Measurements from ENCODE around the gene MEIG1. TPM values are rescaled to one million over a fixed set of nuclear protein-coding genes. Genes with fewer than 3 reads are reported as not detected.
A peak's percentile ranks its signal among the peaks of the same experiment; 100 is the strongest.

The MEIG1 gene, protein sequence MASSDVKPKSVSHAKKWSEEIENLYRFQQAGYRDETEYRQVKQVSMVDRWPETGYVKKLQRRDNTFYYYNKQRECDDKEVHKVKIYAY
- total RNA-seq = not detected

DNA sequence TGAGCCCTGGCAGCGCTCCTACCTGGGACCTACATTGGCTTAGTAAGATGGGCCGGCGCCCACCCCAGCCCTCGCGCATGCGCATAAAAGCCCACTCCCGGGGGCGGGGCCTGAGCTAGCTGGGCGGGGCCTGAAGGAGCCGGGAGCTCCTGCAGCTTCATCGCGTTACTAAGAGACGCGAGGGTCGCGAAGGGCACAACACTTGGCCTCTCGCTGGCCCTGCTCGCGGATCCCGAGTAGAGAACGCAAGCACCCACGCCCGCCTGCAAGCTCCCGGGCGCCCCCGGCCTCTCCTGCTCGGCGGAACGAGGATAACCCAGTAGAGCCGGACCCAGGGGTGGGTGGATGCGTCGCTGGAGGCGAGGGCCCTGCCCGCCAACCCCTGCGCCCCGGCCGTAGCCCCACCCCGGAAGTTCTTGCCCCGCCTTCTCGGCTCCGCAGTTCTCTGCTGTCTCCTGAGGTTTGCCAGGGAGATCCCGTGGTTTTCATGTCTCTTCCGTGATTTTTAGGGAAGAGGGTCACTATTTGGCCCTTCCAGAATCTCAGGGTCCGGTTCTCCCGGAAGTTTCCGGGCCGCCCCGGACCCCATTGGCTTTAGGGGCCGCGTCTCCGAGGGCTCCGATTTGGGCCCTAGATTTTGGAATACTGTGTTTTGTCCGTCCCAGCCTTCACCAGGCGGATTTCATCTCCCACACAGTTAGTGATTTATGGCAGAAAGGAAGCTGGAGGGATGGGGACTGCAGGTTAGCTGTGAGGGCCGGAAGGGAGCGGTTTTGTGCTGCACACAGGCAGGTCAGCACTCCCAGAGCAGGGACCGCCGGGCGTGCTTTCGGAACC is at the start of gene MEIG1:
MEIG1 (plus strand) TSS at position 168 of the 837 bp plus-strand sequence. CDS start 7,081 bp downstream, outside the sequence.
- Histone ChIP-seq H3K36me3 (no peaks in the 10 kb centered on the region), H3K27me3 (no peaks in the 10 kb centered on the region), H3K4me1 (peaks cover 0 to 21% (median 4%) of the 10 kb centered on the region in 3 donors), H3K4me3 (peak within 1 kb of the TSS; percentile 51 to 83), H3K9me3 (no peaks in the 10 kb centered on the region), H3K27ac (peak within 1 kb of the TSS; percentile 91 to 95 (median 92))
- TF ChIP-seq EP300 (IDR thresholded peaks at IDR 0.05) = no peak
- TF ChIP-seq POLR2AphosphoS5 (IDR thresholded peaks at IDR 0.05) = peak; percentile 48
- TF ChIP-seq POLR2A (IDR thresholded peaks at IDR 0.05) = peak; percentile 26 to 32
- TF ChIP-seq, protein P1, sequence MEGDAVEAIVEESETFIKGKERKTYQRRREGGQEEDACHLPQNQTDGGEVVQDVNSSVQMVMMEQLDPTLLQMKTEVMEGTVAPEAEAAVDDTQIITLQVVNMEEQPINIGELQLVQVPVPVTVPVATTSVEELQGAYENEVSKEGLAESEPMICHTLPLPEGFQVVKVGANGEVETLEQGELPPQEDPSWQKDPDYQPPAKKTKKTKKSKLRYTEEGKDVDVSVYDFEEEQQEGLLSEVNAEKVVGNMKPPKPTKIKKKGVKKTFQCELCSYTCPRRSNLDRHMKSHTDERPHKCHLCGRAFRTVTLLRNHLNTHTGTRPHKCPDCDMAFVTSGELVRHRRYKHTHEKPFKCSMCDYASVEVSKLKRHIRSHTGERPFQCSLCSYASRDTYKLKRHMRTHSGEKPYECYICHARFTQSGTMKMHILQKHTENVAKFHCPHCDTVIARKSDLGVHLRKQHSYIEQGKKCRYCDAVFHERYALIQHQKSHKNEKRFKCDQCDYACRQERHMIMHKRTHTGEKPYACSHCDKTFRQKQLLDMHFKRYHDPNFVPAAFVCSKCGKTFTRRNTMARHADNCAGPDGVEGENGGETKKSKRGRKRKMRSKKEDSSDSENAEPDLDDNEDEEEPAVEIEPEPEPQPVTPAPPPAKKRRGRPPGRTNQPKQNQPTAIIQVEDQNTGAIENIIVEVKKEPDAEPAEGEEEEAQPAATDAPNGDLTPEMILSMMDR (IDR thresholded peaks at IDR 0.05) = peak in 1 of 4 experiments; percentile 3
- 0% methylated on average over 7 to 15 of the region's 60 CpGs for WGBS, 2 donors (ENCODE audit: low coverage in 1 of 2)
- peak; percentile 99 for ATAC-seq

DNA sequence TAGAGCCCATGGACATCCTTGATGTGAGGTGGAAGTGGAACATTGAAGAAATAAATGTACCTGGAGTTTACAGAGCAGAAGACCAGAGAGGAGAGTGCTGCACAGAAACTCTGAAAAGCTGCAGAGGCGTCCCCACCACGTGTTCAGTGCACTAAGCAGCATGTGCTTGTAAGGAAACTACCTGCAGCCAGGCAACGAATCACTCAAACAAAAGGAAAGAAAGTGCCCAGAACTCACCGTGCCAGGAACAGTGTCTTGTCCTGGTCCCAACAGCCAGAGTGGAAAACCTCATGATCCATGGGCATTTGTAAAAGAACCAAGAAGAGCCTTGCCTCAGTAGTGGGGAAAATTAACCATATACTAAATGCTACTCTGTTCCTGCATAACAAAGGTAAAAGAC is 48.2 kb upstream of the MEIG1 start:
- WGBS, 2 donors (ENCODE audit: low coverage in 1 of 2) = 90% methylated on average over 2 to 3 of the region's 4 CpGs
- Histone ChIP-seq H3K36me3 (peaks cover 5 to 83% of the 10 kb centered on the region in 2 donors), H3K4me1 (no peaks in the 10 kb centered on the region), H3K27ac (no peak overlapping the region), H3K27me3 (no peaks in the 10 kb centered on the region), H3K4me3 (no peak overlapping the region), H3K9me3 (peaks cover 0 to 1% (median 0%) of the 10 kb centered on the region in 3 donors)
- TF ChIP-seq, protein P1 (IDR thresholded peaks at IDR 0.05) = no peak
- TF ChIP-seq EP300 (IDR thresholded peaks at IDR 0.05) (no peak), POLR2AphosphoS5 (IDR thresholded peaks at IDR 0.05) (no peak), POLR2A (IDR thresholded peaks at IDR 0.05) (no peak)
- ATAC-seq = no peak

DNA sequence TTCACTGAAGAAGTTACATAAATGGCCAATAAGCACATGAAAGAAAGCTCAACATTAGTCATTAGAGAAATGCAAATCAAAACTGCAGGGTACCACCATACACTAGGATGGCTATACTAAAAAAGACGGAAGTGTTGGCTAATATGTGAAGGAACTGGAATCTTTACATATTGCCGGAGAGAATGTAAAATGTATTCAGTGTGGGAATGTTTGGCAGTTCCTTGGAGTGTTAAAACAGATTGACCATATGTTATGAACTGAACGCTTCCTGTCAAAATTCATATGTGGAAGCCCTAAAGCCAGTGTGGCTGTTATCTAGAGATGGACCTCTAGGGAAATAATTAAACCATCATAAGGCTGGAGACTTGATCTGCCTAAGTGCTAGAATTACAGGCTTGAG is 47.4 kb upstream of the MEIG1 start:
- Histone ChIP-seq H3K27ac (no peak overlapping the region), H3K27me3 (no peaks in the 10 kb centered on the region), H3K36me3 (peaks cover 5 to 87% of the 10 kb centered on the region in 2 donors), H3K4me1 (no peaks in the 10 kb centered on the region), H3K4me3 (no peak overlapping the region), H3K9me3 (peaks cover 0 to 10% (median 0%) of the 10 kb centered on the region in 3 donors)
- WGBS, 2 donors (ENCODE audit: low coverage in 1 of 2) = 92 to 100% methylated on average over 3 of the region's 3 CpGs
- TF ChIP-seq POLR2AphosphoS5 (IDR thresholded peaks at IDR 0.05) (no peak), EP300 (IDR thresholded peaks at IDR 0.05) (no peak), POLR2A (IDR thresholded peaks at IDR 0.05) (no peak)
- TF ChIP-seq, protein P1 (IDR thresholded peaks at IDR 0.05) = no peak
- no peak for ATAC-seq

DNA sequence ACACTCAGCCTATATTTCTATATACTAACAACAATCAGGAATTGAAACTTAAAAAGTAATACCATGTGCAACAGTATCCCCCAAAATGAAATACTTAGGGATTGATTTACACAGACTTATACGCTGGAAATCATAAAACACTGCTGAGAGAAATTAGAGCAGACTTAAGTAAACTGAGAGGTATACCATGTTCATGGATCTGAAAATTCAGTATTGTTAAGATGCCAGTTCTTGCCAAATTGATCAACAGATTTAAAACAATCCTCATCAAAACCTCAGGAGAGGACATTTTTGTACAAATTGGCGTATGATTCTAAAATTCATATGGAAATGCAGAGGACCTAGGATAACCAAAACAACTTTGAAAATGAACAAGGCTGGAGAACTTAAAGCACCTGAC is 42.6 kb upstream of the MEIG1 start:
- Histone ChIP-seq H3K36me3 (peaks cover 4 to 90% of the 10 kb centered on the region in 2 donors), H3K27me3 (no peaks in the 10 kb centered on the region), H3K4me1 (no peaks in the 10 kb centered on the region), H3K27ac (no peak overlapping the region), H3K9me3 (peaks cover 0 to 25% (median 0%) of the 10 kb centered on the region in 3 donors), H3K4me3 (no peak overlapping the region)
- 90 to 100% methylated on average over 2 of the region's 2 CpGs for WGBS, 2 donors (ENCODE audit: low coverage in 1 of 2)
- TF ChIP-seq, protein P1 (IDR thresholded peaks at IDR 0.05) = no peak
- TF ChIP-seq EP300 (IDR thresholded peaks at IDR 0.05) (no peak), POLR2AphosphoS5 (IDR thresholded peaks at IDR 0.05) (no peak), POLR2A (IDR thresholded peaks at IDR 0.05) (no peak)
- no peak for ATAC-seq
